GM19463 (cell line): ENCODE measurements around the gene PRKN.
"Not testable (repeated sequence)": the region's sequence is repeated elsewhere in the genome, so short reads cannot be mapped to it uniquely, and the experiment has no call there.

Source experiments
- ATAC-seq: cut with Tn5 transposase; IDR thresholded peaks from one replicate; pipeline ENCODE4 v1.9.1; 2021; ENCODE audit warnings: mild to moderate bottlenecking, moderate library complexity; ENCODE audit not compliant: unreplicated experiment

The PRKN gene

GRCh38 chr6:162679681-162680080, 47.9 kb downstream of the PRKN start:
- ATAC-seq = no peak

GRCh38 chr6:162678896-162679295, 48.7 kb downstream of the PRKN start:
- ATAC-seq = not testable (repeated sequence)

- no peak for ATAC-seq
These were observed 52.1 kb downstream of the PRKN start for GRCh38 chr6:162675503-162675902.

GRCh38 chr6:162674452-162674851, 53.1 kb downstream of the PRKN start:
- no peak for ATAC-seq

GRCh38 chr6:162671580-162672165, 55.9 kb downstream of the PRKN start:
- ATAC-seq = no peak

- ATAC-seq = no peak
These were observed 57.2 kb downstream of the PRKN start for GRCh38 chr6:162670345-162670744.

GRCh38 chr6:162666246-162666645, 61.3 kb downstream of the PRKN start:
- no peak for ATAC-seq

GRCh38 chr6:162653808-162654207, 73.8 kb downstream of the PRKN start:
- ATAC-seq = no peak

GRCh38 chr6:162651505-162651904, 76.1 kb downstream of the PRKN start:
- no peak for ATAC-seq

- no peak for ATAC-seq
These were observed 78.3 kb downstream of the PRKN start for GRCh38 chr6:162649271-162649670.

- no peak for ATAC-seq
These were observed 83.4 kb downstream of the PRKN start for GRCh38 chr6:162644153-162644552.

- no peak for ATAC-seq
These were observed 86.8 kb downstream of the PRKN start for GRCh38 chr6:162640756-162641155.

- no peak for ATAC-seq
These were observed 87.6 kb downstream of the PRKN start for GRCh38 chr6:162639951-162640350.

GRCh38 chr6:162638931-162639574, 88.5 kb downstream of the PRKN start:
- no peak for ATAC-seq

- ATAC-seq = no peak
These were observed 90.2 kb downstream of the PRKN start for GRCh38 chr6:162637317-162637716.

- ATAC-seq = no peak
These were observed 91.4 kb downstream of the PRKN start for GRCh38 chr6:162636167-162636566.

GRCh38 chr6:162631546-162631945, 96.0 kb downstream of the PRKN start:
- no peak for ATAC-seq

- no peak for ATAC-seq
These were observed 97.5 kb downstream of the PRKN start for GRCh38 chr6:162630069-162630468.

- no peak for ATAC-seq
These were observed 99.7 kb downstream of the PRKN start for GRCh38 chr6:162627825-162628224.

- ATAC-seq = no peak
These were observed 100.2 kb downstream of the PRKN start for GRCh38 chr6:162627362-162627761.

- ATAC-seq = no peak
These were observed 100.7 kb downstream of the PRKN start for GRCh38 chr6:162626869-162627268.

GRCh38 chr6:162625846-162626540, 101.6 kb downstream of the PRKN start:
- no peak for ATAC-seq
